ENCODE measurements around the gene INPP5A.

DNA sequence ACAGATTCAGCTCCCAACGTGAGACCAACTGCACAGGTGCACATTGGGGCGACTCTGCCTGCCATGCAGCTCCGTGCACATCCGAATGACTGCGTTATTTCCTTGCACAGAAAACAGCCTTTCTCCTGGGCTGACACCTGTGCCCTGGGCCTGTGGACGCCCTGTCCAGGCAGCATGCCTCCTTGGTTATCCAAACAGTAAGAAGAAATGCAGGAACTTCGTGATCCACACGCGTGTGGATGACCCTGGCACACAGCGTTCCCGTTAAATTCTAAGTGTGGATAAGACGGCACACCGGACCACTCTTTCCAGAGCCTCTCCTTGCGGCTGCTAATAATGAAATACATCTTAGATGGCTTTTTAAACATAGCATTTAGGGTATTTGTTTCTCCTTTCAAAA is 208.8 kb downstream of the INPP5A start:
- TF ChIP-seq, protein P1, sequence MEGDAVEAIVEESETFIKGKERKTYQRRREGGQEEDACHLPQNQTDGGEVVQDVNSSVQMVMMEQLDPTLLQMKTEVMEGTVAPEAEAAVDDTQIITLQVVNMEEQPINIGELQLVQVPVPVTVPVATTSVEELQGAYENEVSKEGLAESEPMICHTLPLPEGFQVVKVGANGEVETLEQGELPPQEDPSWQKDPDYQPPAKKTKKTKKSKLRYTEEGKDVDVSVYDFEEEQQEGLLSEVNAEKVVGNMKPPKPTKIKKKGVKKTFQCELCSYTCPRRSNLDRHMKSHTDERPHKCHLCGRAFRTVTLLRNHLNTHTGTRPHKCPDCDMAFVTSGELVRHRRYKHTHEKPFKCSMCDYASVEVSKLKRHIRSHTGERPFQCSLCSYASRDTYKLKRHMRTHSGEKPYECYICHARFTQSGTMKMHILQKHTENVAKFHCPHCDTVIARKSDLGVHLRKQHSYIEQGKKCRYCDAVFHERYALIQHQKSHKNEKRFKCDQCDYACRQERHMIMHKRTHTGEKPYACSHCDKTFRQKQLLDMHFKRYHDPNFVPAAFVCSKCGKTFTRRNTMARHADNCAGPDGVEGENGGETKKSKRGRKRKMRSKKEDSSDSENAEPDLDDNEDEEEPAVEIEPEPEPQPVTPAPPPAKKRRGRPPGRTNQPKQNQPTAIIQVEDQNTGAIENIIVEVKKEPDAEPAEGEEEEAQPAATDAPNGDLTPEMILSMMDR (conservative IDR thresholded peaks at IDR 0.05), result no peak
- TF ChIP-seq ZFX (IDR thresholded peaks at IDR 0.05), result no peak
